NCI-H1105 treated with DMSO at 0.1 percent for 48 hours (cell line): ENCODE results near the gene PRKCD.

Experiments
- DNase-seq: peaks from one replicate; lab custom pipeline; 2025; lab: John Stamatoyannopoulos, UW

PRKCD gene

DNA sequence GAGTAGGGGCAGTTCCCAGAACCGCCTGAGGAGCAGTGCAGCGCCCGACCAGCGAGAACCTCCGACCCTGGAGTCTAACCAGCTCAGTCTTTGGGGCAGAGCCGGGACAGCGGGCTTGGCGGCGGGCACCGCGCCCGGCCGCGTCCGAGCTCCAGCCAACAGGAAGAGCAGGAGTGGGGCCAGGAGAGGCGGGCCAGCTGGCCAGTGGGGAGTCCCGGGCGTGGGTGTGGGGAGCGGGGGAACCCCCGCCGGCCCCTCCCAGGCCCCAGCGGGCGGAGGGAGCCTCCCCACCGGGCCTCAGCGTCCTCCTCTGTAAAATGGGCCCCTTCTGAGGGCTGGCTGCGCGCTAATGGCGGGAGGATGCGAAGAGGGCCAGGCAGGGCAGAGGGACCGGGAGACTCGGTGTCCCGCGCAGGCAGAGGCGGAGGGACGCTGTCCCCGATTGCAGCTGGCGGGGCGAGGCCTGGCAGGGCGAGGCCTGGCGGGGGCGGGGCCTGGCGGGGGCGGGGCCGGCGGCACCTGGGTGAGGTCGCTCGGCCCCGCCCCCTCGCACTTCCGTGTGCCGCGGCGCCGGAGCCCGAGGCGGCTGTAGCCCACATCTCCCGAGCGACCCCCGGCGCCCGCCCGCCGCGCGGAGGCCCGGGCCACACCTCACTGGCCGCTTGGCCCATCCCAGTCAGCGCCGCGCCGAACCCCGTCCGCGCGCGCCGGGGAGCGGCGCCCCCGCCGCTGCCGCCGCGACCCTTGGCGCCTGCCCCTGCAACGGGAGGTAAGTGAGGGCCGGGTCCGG, at the start of gene PRKCD:
Gene PRKCD, plus strand, starts transcription at position 550 of the 790 bp plus-strand sequence. CDS start 17,214 bp downstream, outside the sequence.
- DNase-seq: peak; percentile 39

DNA sequence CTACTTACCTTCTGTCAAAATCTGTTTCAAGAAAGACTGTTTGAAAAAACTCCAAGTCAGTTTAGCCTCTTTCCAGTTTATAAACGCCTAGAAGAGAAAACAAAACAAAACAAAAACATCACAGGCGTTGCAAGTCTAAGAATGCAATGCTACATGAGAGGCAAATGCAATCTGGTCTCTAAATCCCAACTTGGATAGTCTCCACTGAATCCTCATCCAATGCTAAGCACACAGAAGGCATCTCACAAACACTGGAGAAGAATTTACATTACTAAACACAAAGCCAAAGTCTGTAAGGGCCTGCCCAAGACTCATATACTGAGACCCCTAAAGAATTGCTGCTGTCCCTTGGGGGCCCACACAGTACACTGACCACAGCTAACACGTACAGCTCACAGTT, 49.2 kb upstream of the PRKCD start:
- DNase-seq: no peak

DNA sequence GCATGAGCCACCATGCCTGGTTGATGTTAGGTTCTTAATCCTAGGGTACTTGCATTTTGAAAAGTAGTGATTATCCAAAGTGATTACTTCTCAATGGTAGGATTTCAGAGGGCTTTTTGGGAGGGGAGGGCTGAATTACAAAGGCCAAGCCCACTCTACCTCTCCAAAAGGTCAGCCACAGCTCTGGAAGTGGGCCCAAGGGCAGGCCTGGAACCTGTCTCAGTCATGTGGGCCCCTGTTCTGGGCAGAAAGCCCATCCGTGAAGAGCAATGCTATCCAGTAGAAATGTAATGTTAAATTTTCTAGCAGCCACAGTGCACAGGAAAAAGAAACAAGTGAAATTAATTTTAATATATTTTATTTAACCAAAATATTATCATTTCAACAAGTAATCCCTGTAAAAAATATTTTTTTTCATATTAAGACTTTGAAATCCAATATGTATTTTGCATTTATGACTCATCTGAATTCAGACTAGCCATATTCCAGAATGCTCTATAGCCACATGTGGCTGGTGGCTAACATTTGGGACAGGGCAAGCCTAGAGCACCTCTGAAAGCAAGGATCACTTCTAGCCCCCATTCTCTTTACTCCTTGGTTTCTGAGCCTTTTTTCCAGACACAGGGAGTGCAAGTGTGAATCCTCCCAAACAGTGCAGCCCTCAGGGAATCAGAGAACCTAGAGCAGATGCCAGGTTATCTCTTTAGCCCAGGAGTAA, 47.6 kb upstream of the PRKCD start:
- no peak for DNase-seq

DNA sequence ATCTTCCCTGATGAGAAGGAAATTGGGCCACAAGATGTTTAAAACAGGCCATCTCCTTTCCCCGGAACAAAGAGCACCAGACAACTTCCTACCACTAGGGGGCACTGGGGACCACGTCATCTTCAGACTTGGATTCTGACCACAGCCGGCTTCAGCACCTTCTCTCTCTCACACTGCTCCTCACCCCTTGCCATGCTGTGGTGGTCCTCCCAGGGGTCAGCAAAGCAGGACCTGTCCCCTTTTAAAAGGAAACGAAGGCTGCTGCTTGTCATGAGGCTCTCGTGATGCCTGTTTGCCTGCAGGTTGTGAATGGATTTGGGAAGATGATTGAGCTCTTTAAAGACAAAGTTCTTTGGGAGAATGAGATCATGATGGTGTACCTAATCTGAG, 47.0 kb upstream of the PRKCD start:
- peak; percentile 63 for DNase-seq

DNA sequence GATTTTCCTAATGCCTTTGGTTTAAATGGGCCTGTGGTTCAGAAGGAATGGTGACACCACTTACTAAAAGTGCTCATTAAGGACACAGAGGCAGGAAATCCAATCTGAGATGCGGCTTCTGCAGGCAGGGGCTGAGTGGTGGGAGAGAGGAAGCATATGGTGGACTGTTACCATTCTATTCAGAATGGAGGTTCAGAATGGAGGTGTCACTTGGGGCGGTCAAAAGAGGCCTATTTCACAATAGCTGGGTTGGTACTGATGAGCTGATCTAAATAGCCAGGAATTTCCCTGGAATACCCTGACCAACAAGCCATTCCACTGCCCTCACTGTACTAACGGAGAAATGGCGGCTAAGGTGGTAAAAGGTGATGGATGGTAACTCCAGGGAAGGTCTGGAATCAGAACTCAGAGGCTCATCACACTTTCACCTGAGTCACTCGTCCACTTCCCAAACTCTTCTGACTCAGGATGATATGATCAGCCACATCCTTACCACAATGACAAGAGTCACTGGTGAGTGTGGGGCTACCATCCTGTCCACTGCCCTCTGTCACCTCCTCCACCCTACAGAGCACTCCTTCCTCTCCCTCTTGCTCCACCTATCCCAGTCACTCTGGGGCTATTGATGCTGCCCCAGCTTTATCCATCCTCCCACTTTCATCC, 46.5 kb upstream of the PRKCD start:
- DNase-seq: no peak

DNA sequence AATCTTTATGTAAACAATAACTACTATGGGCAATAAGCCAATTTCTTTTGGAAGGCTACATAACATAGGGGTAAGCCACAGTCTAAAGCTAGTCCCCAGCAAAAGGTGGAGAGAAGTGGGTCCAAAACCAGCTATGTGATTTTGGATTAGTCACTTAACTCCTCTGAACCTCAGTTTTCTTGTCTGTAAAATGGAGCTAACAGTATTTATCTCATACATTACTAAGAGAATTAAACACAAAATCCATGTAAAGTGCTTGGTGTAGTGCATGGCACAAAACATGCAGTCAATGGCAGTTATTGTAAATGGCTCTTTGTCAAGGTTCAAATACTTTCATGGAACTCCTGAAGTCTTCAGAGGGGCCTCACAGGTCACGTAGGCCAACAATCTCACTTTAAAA, 44.1 kb upstream of the PRKCD start:
- no peak for DNase-seq

DNA sequence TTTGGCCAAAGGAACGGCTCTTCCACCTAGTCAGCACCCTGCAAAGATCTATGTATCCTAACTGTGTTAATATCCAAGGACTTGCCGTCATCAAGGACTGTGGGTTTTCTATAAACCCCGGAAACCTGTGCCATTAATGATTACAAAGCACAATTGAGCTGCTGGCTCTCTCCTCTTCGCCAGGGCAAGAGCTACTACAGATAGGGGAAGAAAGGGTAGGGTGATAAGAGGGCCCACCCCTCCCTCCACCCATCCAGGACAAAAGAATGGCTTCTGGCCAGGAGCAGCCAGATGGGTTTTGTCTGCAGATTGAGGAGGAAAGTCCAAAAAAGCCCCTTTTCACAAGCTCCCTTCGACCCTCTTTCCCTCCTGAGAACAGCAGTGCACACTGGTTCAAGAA, 40.7 kb upstream of the PRKCD start:
- DNase-seq: no peak

DNA sequence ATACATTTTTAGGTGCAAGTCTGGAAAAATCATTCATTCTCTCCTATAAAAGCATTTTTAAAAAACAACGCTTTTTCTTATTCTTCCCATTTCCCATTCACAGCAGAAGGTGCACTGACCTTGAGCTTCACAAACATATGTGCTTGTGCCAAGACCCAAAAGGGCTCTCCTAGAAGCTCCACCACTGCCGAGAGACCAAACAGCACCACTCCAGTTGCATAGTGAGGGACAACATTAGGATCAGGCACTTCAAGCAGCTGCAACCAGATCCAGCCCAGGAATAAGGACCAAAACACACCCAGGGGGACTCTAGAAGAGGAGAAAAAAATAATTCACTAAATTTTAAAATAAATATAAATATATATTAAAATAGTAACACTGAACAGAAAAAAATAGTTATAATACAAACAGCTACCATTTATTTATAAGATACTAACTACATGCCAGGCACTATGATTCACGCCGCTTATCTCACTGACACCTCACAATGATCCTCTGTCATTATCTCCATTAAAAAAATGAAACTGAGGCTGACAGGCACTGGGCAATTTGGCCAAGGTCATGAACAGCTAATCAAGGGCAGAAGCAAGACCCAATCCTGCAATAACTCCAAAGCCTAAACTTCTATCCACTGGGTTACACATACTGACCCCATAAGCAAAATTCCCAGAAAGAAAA, 38.6 kb upstream of the PRKCD start:
- no peak for DNase-seq

DNA sequence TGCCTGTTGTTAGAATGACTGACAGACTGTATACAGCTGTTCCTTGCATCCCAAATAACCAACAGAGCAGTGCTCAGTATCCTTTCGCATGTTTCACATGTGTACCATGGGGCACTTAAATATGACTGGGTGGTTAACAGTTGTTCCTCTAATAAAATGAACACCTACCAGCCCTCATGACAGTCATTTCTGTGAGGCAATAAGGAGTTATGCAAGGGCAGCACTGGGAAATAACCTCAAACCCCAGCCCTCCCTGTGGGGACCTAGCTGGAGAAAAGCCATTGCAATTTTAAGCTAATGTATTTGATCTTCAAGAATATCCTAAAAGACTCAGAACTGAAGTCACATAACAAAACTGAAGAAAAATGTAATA, 38.1 kb upstream of the PRKCD start:
- no peak for DNase-seq

DNA sequence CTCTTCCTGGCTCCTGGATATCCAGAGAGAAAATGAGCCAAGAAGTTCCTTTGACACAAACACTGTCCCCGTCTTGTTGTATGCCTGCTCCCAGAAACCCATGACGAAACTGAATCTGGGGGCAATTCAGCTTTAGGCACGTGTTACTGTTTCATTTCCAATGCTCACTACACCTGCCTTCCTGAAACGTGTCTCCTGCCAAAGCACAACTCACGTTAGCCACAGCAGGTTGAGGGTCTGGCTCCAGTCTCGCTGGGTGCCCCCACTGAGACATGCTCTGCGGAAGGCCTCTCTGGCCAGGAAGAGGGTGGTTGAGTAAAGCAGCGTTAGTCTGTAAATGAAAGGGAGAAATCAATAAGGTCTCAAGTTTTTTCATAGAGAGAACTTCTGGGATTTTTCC, 37.5 kb upstream of the PRKCD start:
- DNase-seq: no peak

DNA sequence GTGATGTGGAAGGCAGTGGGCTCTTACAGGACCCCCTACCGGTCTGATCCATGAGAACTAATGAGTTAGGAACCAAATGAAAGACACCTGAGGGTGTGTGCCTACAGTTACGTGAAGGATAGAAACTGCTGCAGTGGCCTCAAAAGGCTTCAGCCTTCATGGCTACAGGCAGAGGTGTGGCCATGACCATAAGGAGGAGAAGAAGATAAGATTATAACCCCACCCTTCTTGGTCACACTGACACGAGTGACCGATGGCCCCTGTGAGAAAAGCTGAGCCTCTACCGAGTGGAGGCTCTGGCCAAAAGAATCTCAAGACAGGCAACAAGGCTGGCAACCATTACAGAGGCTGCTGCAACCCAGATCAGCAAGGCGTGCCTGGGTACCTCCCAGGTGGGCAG, 37.1 kb upstream of the PRKCD start:
- no peak for DNase-seq

DNA sequence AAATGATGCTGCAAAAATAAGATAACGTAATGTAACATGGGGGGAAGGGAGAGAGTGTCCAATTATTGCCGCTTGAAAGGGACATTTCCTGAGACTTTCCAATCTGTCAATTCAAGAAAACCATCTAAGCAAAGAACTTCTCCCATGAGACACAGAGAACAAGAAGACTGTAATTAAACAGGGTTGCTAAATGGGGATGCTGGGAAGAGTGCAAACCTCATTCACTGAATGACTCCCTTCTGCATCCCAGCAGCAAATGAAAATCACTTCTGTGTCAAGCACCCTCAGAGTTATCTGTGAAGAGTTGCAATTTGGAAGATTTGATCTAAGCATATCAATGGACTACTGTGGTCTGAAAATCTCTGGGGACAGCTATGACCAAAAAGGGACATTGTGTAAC, 34.4 kb upstream of the PRKCD start:
- DNase-seq: no peak

DNA sequence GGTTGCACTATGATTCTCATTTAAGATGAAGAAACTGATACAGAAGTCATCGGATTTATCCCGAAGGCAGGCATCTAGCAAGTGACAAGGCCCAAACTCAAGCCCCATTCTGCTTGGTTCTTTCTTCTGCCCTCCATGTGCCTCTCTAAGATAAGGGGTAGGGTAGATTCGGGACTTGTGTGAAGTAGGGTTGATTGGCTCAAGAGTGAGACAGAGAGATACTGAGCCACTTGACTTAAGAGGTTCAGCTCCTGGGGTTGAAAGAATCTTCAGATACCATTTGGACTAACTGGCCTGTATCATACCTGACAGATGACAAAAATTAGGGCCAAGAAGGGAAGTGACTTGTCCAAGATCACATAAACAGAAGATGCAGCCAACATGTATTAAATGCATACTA, 31.7 kb upstream of the PRKCD start:
- DNase-seq: no peak

DNA sequence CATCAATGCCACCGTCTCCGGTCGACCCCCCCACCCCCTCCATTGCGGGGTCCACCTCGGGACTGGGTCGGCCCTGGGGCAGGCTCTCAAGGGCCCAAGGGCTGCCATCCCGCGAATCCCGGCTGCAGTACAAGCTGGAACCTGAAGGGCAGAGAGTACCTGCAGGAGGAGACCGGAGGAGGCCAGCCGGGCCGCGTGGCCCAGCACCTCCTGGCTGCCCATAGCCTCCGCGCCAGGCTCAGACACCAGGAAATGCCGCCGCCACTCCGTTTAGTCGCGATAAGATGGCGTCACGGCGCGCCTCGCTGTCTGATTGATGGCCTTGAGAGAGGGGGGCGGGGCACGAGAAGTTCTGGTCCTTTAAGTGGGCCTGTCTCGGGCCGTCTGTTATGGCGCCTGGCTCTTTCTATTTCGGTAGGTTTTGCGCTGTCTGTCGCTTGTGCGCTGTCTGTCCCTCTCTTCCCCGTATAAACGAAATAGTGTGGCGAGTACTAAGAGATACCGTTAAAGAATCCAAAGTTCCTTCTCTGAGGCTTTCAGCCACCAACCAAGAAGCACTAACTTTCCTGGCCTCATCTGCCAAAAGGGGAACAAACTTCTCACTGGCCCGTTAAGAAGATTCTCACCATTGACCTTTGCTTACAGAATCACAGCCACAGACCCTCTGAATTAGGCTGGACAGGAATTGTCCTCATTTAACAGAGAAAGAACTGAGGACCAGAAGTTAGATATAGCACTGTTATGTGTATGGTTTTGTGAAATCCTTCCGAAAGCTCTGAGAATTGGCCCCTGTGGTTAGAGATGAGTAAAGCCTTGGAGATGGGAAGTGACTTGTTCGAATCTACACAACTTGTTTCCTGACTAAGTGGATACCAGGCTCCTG, 30.6 kb upstream of the PRKCD start, which contains the start of gene RFT1:
Gene RFT1, minus strand, starts transcription at position 257 of the 883 bp plus-strand sequence. Its CDS starts 35 bp downstream, at position 222.
- peak; percentile 80 for DNase-seq

DNA sequence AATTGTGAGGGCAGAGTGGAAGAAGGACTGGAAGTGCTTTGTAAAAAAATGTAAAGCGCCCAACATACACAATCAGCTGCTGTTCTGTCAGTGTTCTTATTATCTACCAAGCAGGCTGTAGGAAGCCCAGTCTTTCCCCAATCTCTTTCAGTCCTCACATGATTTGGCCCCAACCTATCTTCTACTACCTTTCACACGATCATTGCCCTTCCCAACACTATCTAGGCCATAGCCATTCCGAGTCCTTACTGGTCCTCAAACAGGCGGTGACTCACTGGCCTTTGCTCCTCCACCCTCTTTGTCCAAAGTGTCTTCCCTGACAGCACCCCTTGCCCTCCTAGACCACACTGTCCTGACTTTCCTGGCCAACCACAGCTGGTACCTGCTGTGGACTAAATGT, 29.9 kb upstream of the PRKCD start:
- no peak for DNase-seq

DNA sequence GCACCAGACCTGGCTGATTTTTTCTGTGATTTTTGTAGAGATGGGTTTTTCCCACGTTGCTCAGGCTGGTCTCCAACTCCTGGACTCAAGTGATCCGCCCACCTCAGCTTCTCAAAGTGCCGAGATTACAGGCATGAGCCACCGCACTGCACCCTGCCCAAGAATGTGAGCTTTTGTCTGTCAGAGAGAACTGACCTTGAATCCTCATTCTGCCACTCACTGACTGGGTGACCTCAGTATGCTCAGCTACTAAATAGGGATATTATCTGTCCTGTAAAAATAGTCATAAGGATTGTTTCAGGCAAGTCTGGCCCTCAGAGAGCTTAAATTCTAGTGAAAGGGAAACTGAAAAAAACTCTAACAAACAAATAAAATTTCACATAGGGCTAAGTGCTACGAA, 28.7 kb upstream of the PRKCD start:
- no peak for DNase-seq

DNA sequence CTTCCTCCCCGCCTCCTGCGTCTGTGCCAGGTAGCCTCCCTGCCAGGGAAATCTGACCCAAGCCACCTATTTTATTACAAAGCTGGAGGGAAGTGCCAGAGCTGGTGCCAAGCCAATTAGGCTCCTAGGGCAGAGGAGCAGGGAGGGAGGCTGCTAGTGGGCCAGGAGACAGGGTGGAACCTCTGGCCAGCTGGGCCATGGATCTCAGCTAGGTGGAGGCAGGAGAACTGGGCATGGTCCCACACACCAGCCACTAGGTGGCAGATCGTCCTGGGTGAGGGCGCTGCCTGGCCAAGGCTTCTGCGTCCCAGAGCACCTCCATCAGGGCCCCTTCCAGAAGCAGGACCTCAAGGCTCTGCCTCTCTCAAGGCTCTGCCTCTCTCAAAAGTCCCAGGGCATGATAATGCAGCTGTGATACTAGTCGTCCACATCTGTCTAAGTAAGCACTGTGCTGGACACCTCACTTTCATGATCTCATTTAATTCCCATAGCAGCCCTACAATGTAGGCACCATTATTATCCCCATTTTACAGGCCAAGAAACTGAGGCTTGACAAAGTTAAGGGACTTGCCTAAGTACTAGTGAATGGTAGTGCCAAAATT, 26.3 kb upstream of the PRKCD start:
- DNase-seq: peak; percentile 5

DNA sequence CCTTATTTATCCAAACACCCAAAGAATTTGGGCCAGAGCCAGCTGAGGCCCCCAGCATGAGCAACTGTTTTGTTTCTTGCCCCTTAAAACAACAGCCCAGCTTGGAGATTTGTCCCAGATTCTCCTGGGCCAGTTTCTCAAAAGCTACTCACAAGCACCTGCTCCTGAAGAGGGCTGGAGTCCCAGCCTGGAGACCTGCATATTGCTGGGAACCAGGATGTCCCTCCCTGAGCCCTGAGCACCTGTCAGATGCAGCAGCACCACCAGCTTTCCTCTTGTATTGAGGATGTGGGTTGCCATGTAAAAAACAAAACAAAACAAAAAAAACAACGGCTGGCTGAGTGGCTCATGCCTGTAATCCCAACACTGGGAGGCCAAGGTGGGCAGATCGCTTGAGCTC, 23.8 kb upstream of the PRKCD start:
- no peak for DNase-seq

DNA sequence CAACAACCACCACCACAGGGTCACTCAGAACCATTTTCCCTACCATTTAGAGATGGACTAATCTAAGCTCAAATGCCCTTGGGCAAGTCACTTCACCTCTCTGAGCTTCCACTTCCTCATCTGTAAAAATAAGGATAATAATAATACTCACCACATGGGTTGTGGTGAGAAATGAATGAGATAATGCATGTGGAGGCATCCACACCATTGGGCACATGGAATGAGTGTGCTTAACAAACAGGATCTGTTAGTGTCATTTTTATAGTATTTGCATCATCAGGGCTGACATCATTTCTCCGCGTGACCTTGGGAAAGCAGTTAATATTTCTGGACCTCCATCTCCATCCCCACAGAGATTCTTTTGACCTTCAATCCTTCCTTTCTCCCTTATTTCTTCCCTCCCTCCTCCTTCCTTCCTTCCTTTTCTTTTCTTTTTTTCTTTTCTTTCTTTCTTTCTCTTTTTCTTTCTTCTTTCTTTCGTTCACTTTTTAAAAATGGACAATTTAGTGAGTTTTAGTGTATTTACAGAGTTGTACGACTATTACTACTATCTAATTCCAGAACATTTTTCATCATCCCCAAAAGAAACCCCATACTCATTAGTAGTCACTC, 23.1 kb upstream of the PRKCD start:
- no peak for DNase-seq
